ENCODE data around the gene TPM4. TPM values are rescaled to one million over a fixed set of nuclear protein-coding genes. Genes with fewer than 3 reads are reported as not detected.

Gene TPM4
- total RNA-seq, 4 donors from 2014 or later: 101 to 296 (median 151) TPM

DNA sequence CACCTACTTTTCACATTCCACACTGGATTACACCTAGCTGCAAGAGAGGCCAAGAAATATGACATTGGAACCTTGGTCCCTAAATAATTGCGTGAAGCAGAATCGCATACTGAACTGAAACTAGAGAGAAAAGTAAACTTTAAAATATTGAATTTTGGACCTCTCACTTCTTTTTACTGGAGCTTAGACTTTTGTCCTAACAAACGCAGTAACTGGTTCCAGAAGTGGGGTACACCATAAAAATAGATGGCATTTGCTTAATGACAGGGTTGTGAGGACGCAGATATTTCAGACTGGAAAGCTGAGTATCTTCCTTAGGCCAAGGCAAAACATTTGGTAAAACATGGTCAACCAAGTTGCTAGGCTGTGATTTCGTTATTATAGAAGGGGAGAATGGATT is 19.2 kb upstream of the TPM4 start:
- Histone ChIP-seq H3K9me3 (no peaks in the 10 kb centered on the region), H3K4me3 (replicated peaks in 1 of 3) (no peak overlapping the region), H3K27ac (no peak overlapping the region), H3K36me3 (no peaks in the 10 kb centered on the region), H3K27me3 (no peaks in the 10 kb centered on the region), H3K4me1 (no peaks in the 10 kb centered on the region)
- intact Hi-C loops (cut with DNase I): no loop called here
- TF ChIP-seq, protein P1, sequence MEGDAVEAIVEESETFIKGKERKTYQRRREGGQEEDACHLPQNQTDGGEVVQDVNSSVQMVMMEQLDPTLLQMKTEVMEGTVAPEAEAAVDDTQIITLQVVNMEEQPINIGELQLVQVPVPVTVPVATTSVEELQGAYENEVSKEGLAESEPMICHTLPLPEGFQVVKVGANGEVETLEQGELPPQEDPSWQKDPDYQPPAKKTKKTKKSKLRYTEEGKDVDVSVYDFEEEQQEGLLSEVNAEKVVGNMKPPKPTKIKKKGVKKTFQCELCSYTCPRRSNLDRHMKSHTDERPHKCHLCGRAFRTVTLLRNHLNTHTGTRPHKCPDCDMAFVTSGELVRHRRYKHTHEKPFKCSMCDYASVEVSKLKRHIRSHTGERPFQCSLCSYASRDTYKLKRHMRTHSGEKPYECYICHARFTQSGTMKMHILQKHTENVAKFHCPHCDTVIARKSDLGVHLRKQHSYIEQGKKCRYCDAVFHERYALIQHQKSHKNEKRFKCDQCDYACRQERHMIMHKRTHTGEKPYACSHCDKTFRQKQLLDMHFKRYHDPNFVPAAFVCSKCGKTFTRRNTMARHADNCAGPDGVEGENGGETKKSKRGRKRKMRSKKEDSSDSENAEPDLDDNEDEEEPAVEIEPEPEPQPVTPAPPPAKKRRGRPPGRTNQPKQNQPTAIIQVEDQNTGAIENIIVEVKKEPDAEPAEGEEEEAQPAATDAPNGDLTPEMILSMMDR (IDR thresholded peaks at IDR 0.05): no peak
- no peak for TF ChIP-seq POLR2A (IDR thresholded peaks at IDR 0.05)
- WGBS, 2 donors: 37 to 59% methylated on average over 5 of the region's 5 CpGs
- no peak for DNase-seq

DNA sequence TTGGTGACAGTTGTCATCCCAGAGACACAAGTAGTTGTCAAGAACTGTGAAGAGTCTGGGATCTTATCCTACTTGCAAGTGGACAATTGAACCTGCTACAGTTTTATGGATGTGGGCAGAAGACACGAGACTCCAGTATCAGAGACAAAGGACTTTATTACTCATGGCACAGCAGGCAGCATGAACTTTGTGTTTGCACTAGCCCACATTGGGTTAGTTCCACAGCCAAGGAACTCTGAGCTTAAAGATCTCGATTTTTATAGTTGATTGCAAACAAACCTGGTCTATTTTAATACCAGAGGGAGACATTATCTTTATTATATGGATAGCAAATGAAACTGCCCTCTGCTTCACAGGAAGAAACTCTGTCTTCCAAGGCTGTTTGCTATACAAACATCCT is 16.0 kb upstream of the TPM4 start:
- DNase-seq: no peak
- Histone ChIP-seq H3K36me3 (no peaks in the 10 kb centered on the region), H3K27me3 (no peaks in the 10 kb centered on the region), H3K4me1 (no peaks in the 10 kb centered on the region), H3K4me3 (replicated peaks in 1 of 3) (no peak overlapping the region), H3K9me3 (no peaks in the 10 kb centered on the region), H3K27ac (no peak overlapping the region)
- intact Hi-C loops (cut with DNase I): no loop called here
- no peak for TF ChIP-seq POLR2A (IDR thresholded peaks at IDR 0.05)
- TF ChIP-seq, protein P1 (IDR thresholded peaks at IDR 0.05): no peak
- WGBS, 2 donors: 44 to 61% methylated on average over 2 of the region's 2 CpGs

DNA sequence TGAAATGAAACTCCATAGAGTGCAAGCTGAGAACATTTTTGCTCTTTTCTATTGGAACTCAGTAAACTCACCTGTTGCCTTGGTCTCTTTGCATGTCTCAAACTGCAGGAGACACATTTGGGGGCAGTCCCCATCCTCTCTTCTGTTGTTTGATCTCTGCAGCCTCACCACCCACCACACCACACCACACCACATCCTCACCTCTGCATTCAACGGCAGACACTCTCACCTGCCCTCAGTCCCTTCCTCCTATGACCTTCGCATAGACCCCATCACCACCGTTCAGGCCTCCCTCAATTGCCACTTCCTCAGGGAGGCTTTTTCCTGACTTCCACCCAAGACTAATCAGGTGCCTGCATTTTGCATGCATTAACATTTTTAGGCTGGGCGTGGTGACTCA is 14.4 kb upstream of the TPM4 start:
- WGBS, 2 donors: 66 to 75% methylated on average over 4 of the region's 4 CpGs
- H3K27me3 ChIP-seq: no peaks in the 10 kb centered on the region
- DNase-seq: no peak
- no peaks in the 10 kb centered on the region for H3K36me3 ChIP-seq
- H3K4me1 ChIP-seq: peaks cover 0 to under 1% of the 10 kb centered on the region in 2 donors
- H3K9me3 ChIP-seq: no peaks in the 10 kb centered on the region
- no peak overlapping the region for H3K4me3 ChIP-seq (replicated peaks in 1 of 3)
- no peak overlapping the region for H3K27ac ChIP-seq
- TF ChIP-seq POLR2A (IDR thresholded peaks at IDR 0.05): no peak
- TF ChIP-seq, protein P1 (IDR thresholded peaks at IDR 0.05): no peak
- intact Hi-C loops (cut with DNase I): no loop called here

DNA sequence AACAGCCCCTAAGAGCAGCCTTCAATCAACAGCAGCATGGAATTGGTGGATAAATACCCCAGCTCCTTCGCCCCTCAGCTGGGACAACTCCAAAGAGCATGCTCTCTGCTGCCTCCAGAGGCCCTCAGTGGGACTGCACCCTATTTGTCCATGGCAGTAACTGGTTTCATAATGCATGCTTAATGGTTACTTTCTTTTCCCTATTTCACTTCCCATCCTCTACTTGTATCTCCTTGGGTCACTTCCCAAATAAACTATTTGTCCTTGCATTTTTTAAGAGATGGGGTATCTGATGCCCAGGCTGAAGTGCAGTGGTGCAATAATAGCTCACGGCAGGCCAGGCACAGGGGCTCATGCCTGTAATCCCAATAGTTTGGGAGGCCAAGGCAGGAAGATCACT is 13.5 kb upstream of the TPM4 start:
- peak in 1 of 2 donors; percentile 30 for DNase-seq
- 74 to 77% methylated on average over 2 of the region's 2 CpGs for WGBS, 2 donors
- TF ChIP-seq POLR2A (IDR thresholded peaks at IDR 0.05): no peak
- TF ChIP-seq, protein P1 (IDR thresholded peaks at IDR 0.05): peak; percentile 48 to 83 (median 60)
- H3K9me3 ChIP-seq: no peaks in the 10 kb centered on the region
- intact Hi-C loops (cut with DNase I): no loop called here
- H3K27me3 ChIP-seq: no peaks in the 10 kb centered on the region
- no peak overlapping the region for H3K27ac ChIP-seq
- peaks cover 0 to 8% of the 10 kb centered on the region in 2 donors for H3K4me1 ChIP-seq
- no peaks in the 10 kb centered on the region for H3K36me3 ChIP-seq
- no peak overlapping the region for H3K4me3 ChIP-seq (replicated peaks in 1 of 3)

DNA sequence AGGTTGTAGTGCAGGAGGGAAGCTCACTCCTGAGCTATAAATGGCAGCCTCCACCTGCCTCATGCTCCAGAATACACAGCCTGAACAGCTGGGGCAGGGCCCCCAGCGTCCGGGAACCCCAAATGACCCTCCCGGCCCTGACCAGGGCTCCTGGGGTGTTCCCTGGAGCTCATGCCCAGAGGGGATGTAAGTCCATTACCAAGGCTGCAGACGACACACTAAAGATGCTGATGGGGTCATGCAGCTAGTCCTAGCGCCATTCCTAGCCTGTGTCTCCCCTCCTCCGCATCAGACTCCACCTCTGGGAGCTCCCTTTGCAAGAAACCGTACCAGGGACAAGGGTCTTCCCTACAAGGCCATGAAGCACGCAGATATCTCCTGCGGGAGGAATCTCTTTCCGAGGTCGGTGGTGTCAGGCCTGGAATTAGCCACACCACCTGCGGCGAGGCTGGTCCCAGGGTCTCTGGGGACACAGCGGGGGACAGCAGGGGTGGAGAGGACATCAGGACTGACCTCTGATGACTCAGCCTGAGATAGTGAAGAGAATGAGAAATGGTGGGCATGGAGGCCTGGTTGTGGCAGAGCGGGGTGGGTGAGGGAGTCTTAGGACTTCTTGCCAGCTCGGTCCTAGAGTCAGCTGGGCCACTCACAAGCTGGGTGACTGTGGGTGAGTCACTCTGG is 11.9 kb upstream of the TPM4 start:
- Histone ChIP-seq H3K4me1 (peaks cover 0 to 8% of the 10 kb centered on the region in 2 donors), H3K9me3 (no peaks in the 10 kb centered on the region), H3K36me3 (no peaks in the 10 kb centered on the region), H3K4me3 (replicated peaks in 1 of 3) (no peak overlapping the region), H3K27me3 (no peaks in the 10 kb centered on the region), H3K27ac (peak overlapping the region in 1 of 3 donors; percentile 5)
- TF ChIP-seq, protein P1 (IDR thresholded peaks at IDR 0.05): no peak
- TF ChIP-seq POLR2A (IDR thresholded peaks at IDR 0.05): no peak
- 76 to 92% methylated on average over 10 to 16 of the region's 16 CpGs for WGBS, 2 donors
- intact Hi-C loops (cut with DNase I): no loop called here
- DNase-seq: no peak

All from thyroid gland (tissue), 4 donors.